GDM1 (cell line): ENCODE results near the gene NRXN3.

Source experiments
- DNase-seq: peaks from one replicate; lab custom pipeline; 2025; lab: John Stamatoyannopoulos, UW

The NRXN3 gene

DNA sequence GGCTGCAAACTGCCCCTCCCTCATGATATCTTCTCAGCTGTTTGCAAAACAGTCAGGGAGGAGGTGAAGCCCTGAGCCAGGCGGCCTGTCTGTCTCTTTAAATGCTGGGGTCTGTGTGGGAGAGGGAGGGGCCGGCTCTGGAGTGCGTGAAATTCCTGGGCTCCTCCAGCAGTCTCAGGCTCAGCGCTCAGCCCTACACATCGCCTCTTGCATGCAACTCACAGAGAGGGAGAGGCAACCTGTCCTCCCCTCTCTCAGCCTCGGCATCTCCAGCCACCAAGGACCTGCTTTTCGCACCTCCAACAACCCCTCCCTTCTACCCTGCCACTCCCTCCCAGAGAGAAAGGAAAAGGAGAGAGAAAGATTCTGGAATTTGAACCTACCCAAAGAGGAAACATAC is at the start of gene NRXN3:
Gene NRXN3, plus strand, starts transcription at position 171 of the 400 bp plus-strand sequence. CDS start 72,721 bp downstream, outside the sequence.
- no peak for DNase-seq

DNA sequence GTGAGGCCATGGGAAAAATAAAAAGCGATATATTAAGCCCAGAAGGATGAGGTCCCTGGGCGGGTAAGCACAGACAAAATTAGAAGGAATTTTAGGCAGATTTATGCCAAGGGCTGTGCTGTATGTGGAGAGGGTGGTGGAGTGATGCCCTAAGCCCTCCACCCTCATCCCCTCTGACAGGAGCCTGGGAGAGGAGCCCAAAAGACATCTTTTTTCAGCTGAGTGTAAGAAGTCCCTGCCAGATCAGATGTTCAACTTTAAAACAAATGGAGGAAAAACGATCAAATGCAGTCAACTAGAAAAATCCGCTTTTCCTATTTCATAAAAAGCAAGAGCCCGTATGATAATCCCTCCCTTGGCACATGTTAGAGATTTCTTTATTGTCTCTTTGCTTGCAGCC is 47.7 kb upstream of the NRXN3 start:
- no peak for DNase-seq

DNA sequence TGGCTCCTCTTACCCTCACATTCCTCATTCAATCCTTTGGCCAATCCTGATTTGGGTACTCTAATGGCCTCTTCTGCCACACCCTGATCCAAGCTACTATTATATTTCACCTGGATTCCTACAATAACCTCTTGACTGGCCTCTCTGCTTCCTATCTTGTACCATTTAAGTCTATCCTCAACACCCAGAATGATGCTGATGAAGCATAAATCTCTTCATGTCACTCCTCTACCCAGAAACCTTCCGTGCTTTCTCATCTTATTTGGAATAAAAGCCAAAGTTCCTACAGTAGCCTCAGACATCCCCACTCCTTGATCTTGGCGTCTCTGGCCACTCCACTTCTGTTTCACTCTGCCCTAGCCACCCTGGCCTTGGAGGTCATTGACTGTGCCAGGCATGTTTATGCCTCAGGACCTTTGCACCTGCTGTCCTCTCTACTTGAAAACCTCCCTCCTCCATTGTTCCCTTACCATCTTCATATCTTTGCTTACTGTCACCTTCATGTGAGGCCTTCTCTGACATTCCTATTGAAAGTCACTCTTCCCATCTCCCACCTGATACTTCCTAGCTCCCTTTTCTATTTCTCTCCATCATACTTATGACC is 46.4 kb upstream of the NRXN3 start:
- DNase-seq: no peak

DNA sequence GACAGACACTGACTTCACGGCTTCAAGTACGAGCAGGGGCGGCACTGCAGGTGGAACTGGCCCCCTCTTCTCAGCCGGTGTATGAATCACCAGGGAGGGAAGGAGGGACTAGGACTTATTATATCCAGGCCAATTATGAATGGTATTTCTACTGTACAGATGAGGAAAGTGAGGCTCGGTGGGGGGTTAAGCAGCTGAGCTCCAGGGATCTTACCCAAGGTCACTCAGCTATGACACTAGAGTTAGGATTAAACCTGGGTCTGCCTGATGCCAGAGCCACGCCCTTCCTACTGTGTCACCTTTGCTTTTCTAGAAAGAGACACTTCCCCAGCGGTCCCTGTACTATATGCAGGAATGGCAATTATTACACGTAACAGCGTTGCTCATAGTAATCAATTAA is 42.2 kb upstream of the NRXN3 start:
- no peak for DNase-seq

DNA sequence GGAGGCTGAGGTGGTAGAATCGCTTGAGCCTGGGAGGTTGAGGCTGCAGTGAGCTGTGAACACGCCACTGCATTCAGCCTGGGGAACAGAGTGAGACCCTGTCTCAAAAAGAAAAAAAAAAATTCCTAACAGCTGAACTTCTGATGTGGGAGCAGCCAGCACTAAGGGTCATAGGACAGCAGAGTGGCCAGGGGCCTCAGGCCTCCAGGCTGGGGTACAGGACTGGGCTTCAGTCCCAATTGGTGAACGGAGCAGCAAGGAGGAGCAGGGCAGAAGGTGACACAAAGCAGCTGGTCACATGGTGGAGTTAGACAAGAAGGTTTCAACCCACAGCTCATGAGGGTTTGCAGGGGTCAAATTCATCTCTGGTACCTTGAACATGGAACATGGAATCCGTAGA is 40.8 kb upstream of the NRXN3 start:
- DNase-seq: no peak

DNA sequence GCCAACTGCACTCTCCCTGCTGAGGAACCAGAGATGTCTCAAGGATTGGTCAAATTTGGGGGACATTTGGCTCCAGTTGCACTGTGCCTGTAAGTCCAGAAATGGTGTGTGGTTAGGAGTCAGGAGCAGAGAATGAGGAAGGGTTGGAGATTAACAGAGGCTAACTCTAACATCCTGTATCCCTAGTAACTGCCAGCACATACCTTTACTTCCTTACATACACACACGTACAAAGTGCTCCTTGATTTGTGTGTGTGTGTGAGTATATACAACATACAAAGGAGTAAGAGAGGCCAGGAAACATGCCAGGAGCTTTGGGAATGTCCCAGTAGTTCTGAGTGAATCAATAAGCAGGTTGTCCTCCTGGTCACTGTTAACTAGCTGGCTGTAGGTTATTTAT is 39.8 kb upstream of the NRXN3 start:
- DNase-seq: no peak

DNA sequence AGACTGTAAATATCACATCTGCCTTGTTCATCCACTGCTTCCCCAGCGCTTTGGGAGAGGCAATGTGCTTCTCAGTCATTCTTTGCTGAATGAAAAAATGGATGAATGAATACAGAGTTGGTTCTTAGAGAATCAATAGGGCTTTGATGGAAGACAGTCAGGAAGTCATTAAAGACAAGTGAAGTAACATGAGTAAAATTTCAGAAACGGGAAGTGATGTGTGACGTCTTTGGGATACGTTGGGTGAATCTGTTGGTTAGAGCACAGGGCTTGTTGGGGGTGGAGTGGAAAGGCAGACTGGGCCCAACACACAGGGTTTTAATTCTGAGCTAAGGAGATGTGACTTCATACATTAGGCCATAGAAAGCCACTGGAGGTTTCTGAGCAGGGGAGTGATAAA is 39.0 kb upstream of the NRXN3 start:
- no peak for DNase-seq

DNA sequence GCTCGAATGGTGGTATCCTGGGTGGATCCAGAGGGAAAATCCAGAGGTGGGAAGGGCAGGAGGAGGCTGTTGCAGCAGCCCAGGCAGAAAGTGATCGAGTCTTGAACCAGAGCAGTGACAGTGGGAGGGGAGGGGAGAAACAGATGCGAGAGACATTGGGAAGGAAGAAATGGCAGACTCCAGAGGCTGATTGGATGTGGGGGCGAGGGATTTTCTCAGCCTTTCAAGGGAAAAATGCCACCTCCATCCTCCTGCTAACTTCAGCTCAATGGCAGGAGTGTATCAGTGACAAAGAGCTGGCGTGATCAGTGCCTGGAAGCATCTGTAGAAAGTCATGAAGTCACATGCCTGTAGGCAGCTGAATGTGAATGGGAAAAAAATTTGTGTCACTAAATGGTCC is 38.6 kb upstream of the NRXN3 start:
- no peak for DNase-seq

DNA sequence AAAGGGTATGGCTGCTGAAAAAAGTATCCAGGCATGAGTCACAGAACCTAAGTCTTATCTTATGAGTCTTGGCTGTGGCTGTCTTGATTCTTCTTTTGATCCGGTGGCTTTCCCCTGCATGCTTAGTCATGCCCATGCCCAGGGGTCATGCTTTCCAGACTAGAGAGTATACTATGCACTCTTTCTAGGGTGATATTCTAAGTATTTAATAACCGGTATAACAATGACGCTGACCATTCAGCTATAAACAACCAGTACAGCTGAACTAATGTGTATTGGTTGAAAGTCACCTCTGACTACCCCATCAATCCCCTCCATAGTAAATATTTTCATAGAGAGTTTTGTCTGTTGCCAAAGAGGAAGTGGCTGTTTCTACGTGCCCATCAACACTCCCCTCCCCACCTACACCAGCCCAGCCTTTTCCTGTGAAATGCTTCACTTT is 34.7 kb upstream of the NRXN3 start:
- peak; percentile 76 for DNase-seq

DNA sequence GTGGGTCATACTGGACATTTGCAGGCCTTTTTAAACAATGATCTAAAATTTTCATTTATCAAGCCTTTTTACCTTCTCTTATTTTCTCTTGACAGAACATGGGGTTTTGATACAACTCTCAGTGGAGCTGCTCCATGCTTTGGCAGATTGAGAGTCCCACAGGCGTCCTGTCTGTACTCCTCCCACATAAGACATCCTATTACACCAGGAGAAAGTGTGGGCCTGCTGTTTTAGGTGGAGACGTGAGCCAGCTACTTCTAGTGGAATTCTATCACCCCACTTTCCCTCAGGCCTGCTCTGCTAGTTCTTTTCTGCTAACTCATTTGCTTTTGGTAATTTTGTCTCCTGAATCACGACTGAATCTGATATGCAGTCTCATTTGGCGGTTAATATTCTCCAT is 33.5 kb upstream of the NRXN3 start:
- no peak for DNase-seq

DNA sequence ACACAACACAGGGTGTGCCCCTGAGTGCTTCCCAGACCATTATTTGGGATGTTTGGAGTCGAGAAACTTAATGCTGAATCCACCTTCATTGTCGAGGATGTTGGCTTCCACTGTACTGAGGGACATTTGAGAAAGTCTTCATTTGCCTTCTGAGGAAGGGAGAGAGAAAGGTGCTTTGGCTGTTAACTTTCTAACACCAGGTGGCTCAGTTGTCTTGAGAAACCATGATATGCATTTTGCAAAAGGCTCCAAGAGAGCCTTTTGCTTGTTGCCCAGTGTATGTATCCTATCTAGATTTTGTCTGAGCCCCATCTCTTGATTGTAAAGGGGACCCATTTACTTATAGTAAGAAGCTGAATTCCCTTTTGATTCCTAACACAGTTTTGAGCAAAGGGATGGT is 28.6 kb upstream of the NRXN3 start:
- DNase-seq: no peak

DNA sequence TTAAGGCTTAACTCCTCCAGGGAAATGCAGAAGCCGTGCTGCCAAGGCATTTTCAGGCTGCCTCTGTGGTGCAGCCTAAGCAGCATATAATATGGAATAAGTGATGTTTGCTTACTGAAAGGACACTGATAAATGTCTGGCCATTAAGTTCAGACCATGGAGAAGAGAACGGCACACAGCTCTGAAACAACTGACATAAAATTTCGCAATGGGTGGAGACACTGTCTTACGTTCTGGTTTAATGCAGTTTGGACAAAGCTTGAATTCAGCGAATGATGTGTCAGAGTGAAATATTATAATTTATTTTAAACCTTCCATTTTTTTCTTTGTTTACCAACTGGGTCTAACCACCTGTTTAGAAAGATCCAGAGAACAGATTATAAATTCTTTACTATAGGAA is 27.2 kb upstream of the NRXN3 start:
- DNase-seq: no peak

DNA sequence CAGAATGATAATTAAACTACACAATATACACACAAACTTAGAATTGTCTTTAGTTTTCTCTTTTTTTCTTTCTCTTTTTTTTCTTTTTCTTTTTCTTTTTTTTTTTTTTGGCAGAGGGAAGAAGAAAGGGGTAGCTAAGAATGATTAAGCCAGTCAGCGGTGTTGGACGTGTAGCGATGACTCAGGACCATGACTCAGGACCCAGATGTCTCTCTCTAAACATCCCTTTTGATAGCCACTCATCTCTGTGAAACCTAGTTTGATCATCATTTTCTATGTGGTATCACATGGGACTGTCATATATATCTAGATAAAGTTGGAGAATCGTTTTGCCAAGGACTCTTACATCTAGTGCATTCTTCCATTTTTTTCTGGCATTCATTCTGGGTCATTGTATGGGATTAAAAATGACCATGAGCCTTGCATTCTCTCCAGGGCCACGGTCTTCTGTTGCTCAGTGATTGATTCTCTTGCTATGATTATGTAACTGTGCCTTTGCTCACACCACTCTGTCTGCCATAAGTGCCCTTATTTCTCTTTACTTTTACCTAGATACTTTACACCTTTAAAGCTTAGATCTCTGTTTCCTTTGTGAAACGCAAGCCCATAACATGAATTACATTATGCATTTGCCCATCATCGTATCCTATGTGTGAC is 26.6 kb upstream of the NRXN3 start:
- DNase-seq: no peak

DNA sequence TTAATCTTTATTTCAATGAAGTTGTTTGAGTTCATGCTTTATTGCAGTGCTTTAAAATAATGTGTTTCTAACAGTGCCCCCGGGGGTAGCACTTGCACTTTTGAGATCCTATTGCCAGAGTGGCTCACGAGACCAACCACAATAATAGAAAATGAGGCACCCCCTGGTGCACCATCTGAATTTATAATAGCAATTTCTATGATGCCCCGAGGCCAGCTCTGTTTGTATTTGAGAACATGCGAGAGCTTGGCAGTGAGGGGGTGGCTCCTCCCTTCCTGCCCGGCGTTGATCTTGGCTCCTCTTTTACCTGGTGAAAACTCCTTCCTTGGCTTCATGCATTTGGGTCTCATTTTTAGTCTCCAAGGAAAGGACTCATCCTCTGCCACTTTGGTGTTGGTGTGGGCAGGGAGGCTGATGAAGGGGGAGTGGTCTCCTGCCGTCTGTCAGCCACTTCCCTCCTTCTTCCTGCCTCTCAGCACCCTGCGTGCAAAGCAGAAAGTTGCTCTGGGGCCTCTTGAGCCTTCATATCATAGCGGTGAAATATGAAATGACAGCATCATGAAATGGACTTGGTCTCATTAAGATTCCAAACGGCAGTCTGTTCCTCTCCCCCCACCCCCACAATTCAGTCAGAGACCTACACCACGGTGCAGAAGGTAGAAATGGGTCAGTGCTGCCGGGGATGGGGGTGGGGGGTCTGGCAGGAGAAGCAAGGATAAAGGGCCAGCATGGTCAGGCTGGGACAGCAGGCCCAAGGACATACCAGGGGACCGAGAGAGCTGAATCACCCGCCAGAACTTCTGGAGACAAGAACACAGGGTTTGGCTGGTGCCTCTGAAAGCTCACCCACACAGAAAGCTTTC is 17.7 kb upstream of the NRXN3 start:
- DNase-seq: peak; percentile 52

DNA sequence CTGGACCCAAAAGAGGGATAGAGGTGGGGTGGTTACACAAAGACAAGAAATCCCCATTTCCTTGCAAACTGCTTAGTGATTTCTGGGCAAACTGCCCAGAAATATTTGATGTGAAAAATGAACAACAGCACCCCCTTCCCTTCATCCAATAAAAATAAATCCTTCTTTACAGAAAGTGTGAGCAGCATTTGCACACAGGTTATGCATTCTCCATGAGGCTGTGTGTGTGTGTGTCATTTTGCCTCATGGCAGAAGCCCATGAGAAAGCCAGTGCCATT is 17.2 kb upstream of the NRXN3 start:
- DNase-seq: no peak

DNA sequence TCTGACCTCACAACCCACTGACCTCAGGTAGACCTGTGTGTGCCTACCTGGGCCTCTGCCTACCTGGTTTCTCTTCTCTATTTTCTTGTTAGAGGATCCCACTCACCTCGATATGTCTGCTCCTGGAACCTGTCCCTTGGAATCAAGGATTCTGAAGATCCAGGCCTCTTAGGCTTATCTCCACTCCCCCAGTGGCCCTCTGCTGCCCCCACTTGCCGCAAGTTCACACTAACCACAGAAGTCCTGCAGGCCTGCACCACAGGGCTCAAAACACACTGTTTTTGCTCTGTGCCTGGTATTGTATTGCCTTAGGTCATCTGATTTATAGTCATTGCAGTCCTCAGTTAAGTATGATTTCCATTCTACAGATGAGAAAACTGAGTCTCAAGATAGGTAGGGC is 15.3 kb upstream of the NRXN3 start:
- no peak for DNase-seq

DNA sequence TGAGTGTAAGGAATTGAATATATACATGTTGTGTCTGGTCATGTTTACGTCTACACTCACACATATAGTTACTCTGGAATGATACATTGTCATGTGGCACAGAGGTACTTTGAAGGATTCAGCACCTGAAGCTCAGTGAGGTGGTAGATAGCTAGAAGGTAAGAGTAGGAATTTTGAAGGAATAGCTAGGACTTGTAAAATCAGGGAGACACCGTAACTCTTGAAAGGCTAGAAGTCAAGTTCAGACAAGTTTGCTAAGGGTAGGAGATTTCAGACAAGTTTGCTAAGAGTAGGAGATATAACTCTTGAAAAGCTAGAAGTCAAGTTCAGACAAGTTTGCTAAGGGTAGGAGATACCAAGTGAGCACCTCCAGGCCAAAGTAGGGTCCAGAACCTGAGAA is 14.0 kb upstream of the NRXN3 start:
- DNase-seq: no peak

DNA sequence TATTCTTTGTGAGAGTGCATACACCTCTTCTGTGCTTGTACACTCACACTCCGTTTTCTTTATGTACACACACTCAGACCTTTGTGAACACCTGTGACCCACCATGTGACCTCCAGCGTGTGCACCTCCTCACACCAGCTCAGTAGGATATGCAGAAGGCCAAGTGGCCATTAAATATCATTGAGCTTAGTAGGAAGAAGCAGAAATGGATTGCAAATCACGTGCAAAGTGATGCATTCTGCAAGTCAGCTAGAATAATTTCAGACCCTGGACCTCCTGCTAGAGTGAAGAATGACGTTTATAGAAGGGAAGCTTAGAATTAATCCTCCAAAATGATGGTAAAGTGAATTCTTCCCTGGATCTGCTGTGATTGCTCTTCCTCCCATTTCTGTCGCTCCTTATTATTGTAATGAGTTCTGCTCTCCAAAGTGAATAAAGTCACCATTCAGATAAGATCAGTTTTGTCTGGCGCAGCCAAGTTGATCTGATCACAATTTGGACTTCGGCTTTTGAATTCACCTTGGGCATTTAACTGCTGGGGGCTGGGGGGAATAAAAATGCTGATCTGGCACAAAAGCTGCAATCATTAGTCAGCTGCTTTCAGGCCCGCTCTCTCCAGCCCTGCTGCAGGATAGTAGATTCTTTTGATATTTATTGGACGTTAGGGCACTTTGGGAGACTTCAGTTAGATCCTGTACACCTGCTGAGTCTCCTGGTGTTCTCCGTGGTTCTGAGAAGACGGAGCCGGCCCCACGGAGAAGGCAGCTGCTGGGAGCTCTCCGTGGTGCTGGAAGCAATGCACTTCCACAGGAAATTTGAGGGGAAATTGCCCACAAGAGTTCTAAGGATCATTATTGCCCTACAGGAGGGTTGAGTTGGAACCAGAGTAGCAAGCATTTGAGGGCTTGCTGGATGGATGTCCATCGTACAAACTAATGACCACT is 12.4 kb upstream of the NRXN3 start:
- DNase-seq: peak; percentile 18

DNA sequence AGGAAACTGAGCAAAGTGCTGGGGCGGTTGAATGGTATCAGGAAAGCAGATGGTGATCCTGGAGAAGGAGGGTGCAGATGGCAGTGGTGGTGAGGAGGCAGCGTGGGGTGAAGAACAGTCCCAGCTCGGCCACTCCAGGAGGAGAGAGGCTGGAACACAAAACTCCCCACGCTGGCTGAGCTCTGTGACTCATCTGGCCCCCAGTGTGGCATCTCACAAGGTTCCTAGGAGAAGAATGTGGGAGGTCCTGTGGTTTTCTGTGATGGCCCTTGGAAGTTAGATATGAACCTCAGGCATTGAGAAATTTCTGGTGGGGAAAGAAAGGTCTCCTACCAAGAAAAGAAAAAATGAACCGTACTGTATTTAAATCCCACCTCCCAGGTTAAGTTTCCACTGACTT is 8.0 kb upstream of the NRXN3 start:
- DNase-seq: no peak

DNA sequence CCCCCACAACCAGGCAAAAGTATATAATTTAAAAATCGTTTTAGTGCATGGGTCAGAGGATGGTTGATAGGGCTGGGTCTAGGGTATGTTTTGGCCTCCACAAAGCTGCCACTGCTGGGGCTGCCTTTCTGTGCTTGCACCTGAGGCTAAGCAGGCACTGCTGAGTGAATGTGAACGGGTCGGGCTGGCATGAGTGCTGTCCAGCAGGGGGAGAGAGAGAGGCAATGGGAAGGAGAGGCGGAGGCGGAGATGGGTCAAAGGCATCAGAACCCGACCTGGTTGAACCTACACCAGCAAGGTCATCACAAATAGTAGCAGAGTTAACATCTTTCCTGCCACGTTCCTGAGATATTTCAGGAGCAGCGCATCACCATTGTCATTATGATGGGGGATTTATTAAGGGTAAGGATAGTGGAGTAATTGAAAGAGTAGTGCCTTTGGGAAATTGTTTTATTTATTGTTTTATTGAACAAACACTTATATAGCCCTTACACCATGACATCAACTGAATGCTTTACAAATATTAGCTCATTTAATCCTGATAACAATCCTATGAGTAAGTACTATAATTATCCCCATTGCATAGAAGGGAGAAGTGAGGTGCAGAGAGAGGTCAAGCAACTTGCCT is 5.8 kb upstream of the NRXN3 start:
- peak; percentile 16 for DNase-seq

DNA sequence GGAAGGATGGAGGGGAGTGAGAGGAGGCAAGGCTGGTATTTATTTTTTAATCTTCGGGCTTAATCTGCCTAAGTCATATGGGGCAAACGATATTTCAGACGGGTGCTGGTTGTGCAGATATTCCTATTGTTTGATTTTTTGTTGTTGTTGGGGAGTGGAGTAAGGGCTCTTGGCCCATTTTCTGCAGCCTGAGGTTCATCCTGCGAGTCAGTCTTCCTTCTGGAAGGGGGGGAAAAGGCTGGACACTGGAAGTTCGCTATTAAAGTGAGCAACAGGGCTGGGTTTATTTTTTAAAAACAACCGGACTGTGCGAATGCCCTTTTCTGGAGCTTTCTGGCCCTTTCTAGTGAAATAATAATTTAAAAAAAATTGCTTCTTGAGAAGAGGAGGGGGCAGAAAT is 2.3 kb downstream of the NRXN3 start:
- DNase-seq: no peak
